ENCODE data around the gene TIMM8B.

GRCh38 chr11:112103446-112103845 is 16.9 kb upstream of the TIMM8B start:
- no peak for TF ChIP-seq CTCF (IDR thresholded peaks at IDR 0.05)
- TF ChIP-seq POLR2A (IDR thresholded peaks at IDR 0.05): no peak
